ENCODE data around the gene SFMBT1.

GRCh38 chr3:53045518-53046170 lies at the start of gene SFMBT1:
- TF ChIP-seq, protein P1, sequence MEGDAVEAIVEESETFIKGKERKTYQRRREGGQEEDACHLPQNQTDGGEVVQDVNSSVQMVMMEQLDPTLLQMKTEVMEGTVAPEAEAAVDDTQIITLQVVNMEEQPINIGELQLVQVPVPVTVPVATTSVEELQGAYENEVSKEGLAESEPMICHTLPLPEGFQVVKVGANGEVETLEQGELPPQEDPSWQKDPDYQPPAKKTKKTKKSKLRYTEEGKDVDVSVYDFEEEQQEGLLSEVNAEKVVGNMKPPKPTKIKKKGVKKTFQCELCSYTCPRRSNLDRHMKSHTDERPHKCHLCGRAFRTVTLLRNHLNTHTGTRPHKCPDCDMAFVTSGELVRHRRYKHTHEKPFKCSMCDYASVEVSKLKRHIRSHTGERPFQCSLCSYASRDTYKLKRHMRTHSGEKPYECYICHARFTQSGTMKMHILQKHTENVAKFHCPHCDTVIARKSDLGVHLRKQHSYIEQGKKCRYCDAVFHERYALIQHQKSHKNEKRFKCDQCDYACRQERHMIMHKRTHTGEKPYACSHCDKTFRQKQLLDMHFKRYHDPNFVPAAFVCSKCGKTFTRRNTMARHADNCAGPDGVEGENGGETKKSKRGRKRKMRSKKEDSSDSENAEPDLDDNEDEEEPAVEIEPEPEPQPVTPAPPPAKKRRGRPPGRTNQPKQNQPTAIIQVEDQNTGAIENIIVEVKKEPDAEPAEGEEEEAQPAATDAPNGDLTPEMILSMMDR (IDR thresholded peaks at IDR 0.05; ENCODE audit: low read length) = no peak
- TF ChIP-seq EZH2 (IDR thresholded peaks at IDR 0.05; ENCODE audit: borderline replicate concordance, low read length) = no peak
